Large intestine (tissue), 1 donor: ENCODE data around the gene TGOLN2. TPM values are rescaled to one million over a fixed set of nuclear protein-coding genes. Genes with fewer than 3 reads are reported as not detected.

ENCODE experiments used
- polyA plus RNA-seq: library from polyadenylated mRNA; unstranded; fragments of 120-200 nt; gene quantifications from one replicate; pipeline ENCODE4 v1.2.1, GENCODE V29; 2013

TGOLN2 gene
- polyA plus RNA-seq, 1 donor, result 147 TPM

Other genes with a start within 250 kb of the TGOLN2 start
- 23.1 TPM for gene TCF7L1, start 194.6 kb downstream of the TGOLN2 start, polyA plus RNA-seq
- gene RETSAT, start 26.5 kb upstream of the TGOLN2 start, polyA plus RNA-seq, result 56.8 TPM
- gene ELMOD3, start 26.8 kb upstream of the TGOLN2 start, polyA plus RNA-seq, result 29.0 TPM
- 40.7 TPM for gene CAPG, start 82.4 kb upstream of the TGOLN2 start, polyA plus RNA-seq
- gene SH2D6, start 90.7 kb upstream of the TGOLN2 start, polyA plus RNA-seq, result 3.8 TPM
- gene MAT2A, start 211.2 kb upstream of the TGOLN2 start, polyA plus RNA-seq, result 345 TPM
- gene GGCX, start 233.5 kb upstream of the TGOLN2 start, polyA plus RNA-seq, result 24.8 TPM
- gene VAMP8, start 249.6 kb upstream of the TGOLN2 start, polyA plus RNA-seq, result 158 TPM